Measurements from ENCODE around the gene ZNF324.

DNA sequence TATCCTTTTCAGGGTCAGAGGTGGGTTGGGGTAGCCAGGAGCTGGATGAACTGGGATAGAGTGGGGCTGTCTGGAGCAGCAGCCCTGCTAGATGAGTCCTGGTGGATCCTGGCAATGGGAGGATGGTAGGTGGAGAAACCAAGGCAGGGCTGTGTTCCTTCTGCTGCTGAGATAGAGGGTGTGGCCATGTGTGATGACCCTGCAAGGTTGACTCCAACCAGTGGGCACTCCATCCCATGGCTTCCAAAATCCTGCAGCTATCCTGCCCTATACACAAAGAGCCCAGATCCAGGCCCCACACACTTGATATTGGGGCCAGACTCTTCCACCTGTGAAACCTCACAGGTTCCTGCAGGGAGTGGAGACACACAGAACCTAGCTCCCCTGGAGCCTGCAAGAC, 6.9 kb downstream of the ZNF324 start:
- TF ChIP-seq, protein P1, sequence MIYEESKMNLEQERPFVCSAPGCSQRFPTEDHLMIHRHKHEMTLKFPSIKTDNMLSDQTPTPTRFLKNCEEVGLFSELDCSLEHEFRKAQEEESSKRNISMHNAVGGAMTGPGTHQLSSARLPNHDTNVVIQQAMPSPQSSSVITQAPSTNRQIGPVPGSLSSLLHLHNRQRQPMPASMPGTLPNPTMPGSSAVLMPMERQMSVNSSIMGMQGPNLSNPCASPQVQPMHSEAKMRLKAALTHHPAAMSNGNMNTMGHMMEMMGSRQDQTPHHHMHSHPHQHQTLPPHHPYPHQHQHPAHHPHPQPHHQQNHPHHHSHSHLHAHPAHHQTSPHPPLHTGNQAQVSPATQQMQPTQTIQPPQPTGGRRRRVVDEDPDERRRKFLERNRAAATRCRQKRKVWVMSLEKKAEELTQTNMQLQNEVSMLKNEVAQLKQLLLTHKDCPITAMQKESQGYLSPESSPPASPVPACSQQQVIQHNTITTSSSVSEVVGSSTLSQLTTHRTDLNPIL (CRISPR knock-in tag; IDR thresholded peaks at IDR 0.05; ENCODE audit: low read depth), result no peak
- TF ChIP-seq, protein P2, sequence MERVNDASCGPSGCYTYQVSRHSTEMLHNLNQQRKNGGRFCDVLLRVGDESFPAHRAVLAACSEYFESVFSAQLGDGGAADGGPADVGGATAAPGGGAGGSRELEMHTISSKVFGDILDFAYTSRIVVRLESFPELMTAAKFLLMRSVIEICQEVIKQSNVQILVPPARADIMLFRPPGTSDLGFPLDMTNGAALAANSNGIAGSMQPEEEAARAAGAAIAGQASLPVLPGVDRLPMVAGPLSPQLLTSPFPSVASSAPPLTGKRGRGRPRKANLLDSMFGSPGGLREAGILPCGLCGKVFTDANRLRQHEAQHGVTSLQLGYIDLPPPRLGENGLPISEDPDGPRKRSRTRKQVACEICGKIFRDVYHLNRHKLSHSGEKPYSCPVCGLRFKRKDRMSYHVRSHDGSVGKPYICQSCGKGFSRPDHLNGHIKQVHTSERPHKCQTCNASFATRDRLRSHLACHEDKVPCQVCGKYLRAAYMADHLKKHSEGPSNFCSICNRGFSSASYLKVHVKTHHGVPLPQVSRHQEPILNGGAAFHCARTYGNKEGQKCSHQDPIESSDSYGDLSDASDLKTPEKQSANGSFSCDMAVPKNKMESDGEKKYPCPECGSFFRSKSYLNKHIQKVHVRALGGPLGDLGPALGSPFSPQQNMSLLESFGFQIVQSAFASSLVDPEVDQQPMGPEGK (CRISPR knock-in tag; IDR thresholded peaks at IDR 0.05; ENCODE audit: borderline replicate concordance), result no peak
- TF ChIP-seq ARNTL (CRISPR knock-in tag; IDR thresholded peaks at IDR 0.05; ENCODE audit: borderline replicate concordance, low read depth), result no peak
- TF ChIP-seq OSR1 (CRISPR knock-in tag; IDR thresholded peaks at IDR 0.05), result no peak
- TF ChIP-seq RARB (CRISPR knock-in tag; IDR thresholded peaks at IDR 0.05), result no peak
- TF ChIP-seq ZNF70 (CRISPR knock-in tag; IDR thresholded peaks at IDR 0.05), result no peak
- TF ChIP-seq ZFP30 (CRISPR knock-in tag; IDR thresholded peaks at IDR 0.05), result no peak
- no peak for TF ChIP-seq ZNF8 (CRISPR knock-in tag; IDR thresholded peaks at IDR 0.05)
- no peak for TF ChIP-seq ESRRG (CRISPR knock-in tag; IDR thresholded peaks at IDR 0.05)
- TF ChIP-seq BACH2 (CRISPR knock-in tag; IDR thresholded peaks at IDR 0.05; ENCODE audit: borderline replicate concordance), result no peak
- TF ChIP-seq CSRNP3 (CRISPR knock-in tag; IDR thresholded peaks at IDR 0.05), result no peak
- TF ChIP-seq SNAI2 (CRISPR knock-in tag; IDR thresholded peaks at IDR 0.05), result no peak
- TF ChIP-seq GLIS3 (CRISPR knock-in tag; IDR thresholded peaks at IDR 0.05), result no peak
- no peak for TF ChIP-seq TOX (CRISPR knock-in tag; IDR thresholded peaks at IDR 0.05; ENCODE audit: borderline replicate concordance)
